ENCODE data around the gene EPAS1. TPM values are rescaled to one million over a fixed set of nuclear protein-coding genes. Genes with fewer than 3 reads are reported as not detected.

EPAS1 gene
- total RNA-seq, 1 experiment from 2014 or later: 43.2 TPM

- no peak for ATAC-seq
- Histone ChIP-seq H3K9me3 (ENCODE audit: low read length) (no peaks in the 10 kb centered on the region), H3K4me2 (ENCODE audit: low read length) (no peak overlapping the region), H2AFZ (ENCODE audit: low read length) (no peak overlapping the region), H3K27me3 (ENCODE audit: low read length) (no peaks in the 10 kb centered on the region), H3F3A (ENCODE audit: low read length, unreplicated experiment) (no peaks in the 10 kb centered on the region), H3K36me3 (ENCODE audit: low read depth, low read length) (no peaks in the 10 kb centered on the region), H3K9ac (ENCODE audit: low read length) (no peak overlapping the region), H4K20me1 (ENCODE audit: low read length) (no peaks in the 10 kb centered on the region), H3K9me2 (replicated peaks; ENCODE audit: low read length) (no peaks in the 10 kb centered on the region), H3K79me2 (ENCODE audit: low read length) (no peaks in the 10 kb centered on the region), H3K4me1 (ENCODE audit: insufficient read depth, low read length) (peaks cover 21% of the 10 kb centered on the region), H3K27ac (ENCODE audit: low read length) (no peak overlapping the region), H3K4me3 (ENCODE audit: low read length) (no peak overlapping the region)
- no peak for DNase-seq
- ChIA-PET POLR2A (ENCODE audit: unreplicated experiment) (no interaction called here), CTCF (no interaction called here)
- TF ChIP-seq EZH2phosphoT487 (IDR thresholded peaks at IDR 0.05; ENCODE audit: borderline replicate concordance, low read length) (no peak), EZH2 (IDR thresholded peaks at IDR 0.05; ENCODE audit: low read length, unreplicated experiment) (no peak), CTCF (conservative IDR thresholded peaks at IDR 0.05; ENCODE audit: low read depth, low read length) (no peak)
- intact Hi-C loops (cut with micrococcal nuclease): no loop called here
- no TSS peak for BruUV-seq (replicated peaks)
These were observed 91.7 kb downstream of the EPAS1 start for GRCh38 chr2:46388881-46389280.

GRCh38 chr2:46389417-46389916 is 92.3 kb downstream of the EPAS1 start:
- ATAC-seq (no peak), DNase-seq (no peak)
- Histone ChIP-seq H3K36me3 (ENCODE audit: low read depth, low read length) (no peaks in the 10 kb centered on the region), H3K27ac (ENCODE audit: low read length) (no peak overlapping the region), H4K20me1 (ENCODE audit: low read length) (no peaks in the 10 kb centered on the region), H3K9ac (ENCODE audit: low read length) (no peak overlapping the region), H3K79me2 (ENCODE audit: low read length) (no peaks in the 10 kb centered on the region), H3K4me2 (ENCODE audit: low read length) (no peak overlapping the region), H3K9me3 (ENCODE audit: low read length) (no peaks in the 10 kb centered on the region), H3K9me2 (replicated peaks; ENCODE audit: low read length) (no peaks in the 10 kb centered on the region), H3F3A (ENCODE audit: low read length, unreplicated experiment) (no peaks in the 10 kb centered on the region), H3K4me1 (ENCODE audit: insufficient read depth, low read length) (peaks cover 21% of the 10 kb centered on the region), H3K4me3 (ENCODE audit: low read length) (no peak overlapping the region), H2AFZ (ENCODE audit: low read length) (no peak overlapping the region), H3K27me3 (ENCODE audit: low read length) (no peaks in the 10 kb centered on the region)
- BruUV-seq (replicated peaks): no TSS peak
- TF ChIP-seq EZH2phosphoT487 (IDR thresholded peaks at IDR 0.05; ENCODE audit: borderline replicate concordance, low read length) (no peak), CTCF (conservative IDR thresholded peaks at IDR 0.05; ENCODE audit: low read depth, low read length) (no peak), EZH2 (IDR thresholded peaks at IDR 0.05; ENCODE audit: low read length, unreplicated experiment) (no peak)
- intact Hi-C loops (cut with micrococcal nuclease): no loop called here
- CTCF ChIA-PET: no interaction called here
- POLR2A ChIA-PET (ENCODE audit: unreplicated experiment): no interaction called here

GRCh38 chr2:46390036-46390435 is 92.8 kb downstream of the EPAS1 start:
- Histone ChIP-seq H3K79me2 (ENCODE audit: low read length) (no peaks in the 10 kb centered on the region), H3F3A (ENCODE audit: low read length, unreplicated experiment) (no peaks in the 10 kb centered on the region), H2AFZ (ENCODE audit: low read length) (no peak overlapping the region), H3K4me2 (ENCODE audit: low read length) (no peak overlapping the region), H3K36me3 (ENCODE audit: low read depth, low read length) (no peaks in the 10 kb centered on the region), H3K4me1 (ENCODE audit: insufficient read depth, low read length) (peaks cover 21% of the 10 kb centered on the region), H3K9me2 (replicated peaks; ENCODE audit: low read length) (no peaks in the 10 kb centered on the region), H3K27ac (ENCODE audit: low read length) (no peak overlapping the region), H3K4me3 (ENCODE audit: low read length) (no peak overlapping the region), H4K20me1 (ENCODE audit: low read length) (no peaks in the 10 kb centered on the region), H3K9me3 (ENCODE audit: low read length) (no peaks in the 10 kb centered on the region), H3K9ac (ENCODE audit: low read length) (no peak overlapping the region), H3K27me3 (ENCODE audit: low read length) (no peaks in the 10 kb centered on the region)
- no peak for TF ChIP-seq CTCF (conservative IDR thresholded peaks at IDR 0.05; ENCODE audit: low read depth, low read length)
- no peak for TF ChIP-seq EZH2 (IDR thresholded peaks at IDR 0.05; ENCODE audit: low read length, unreplicated experiment)
- TF ChIP-seq EZH2phosphoT487 (IDR thresholded peaks at IDR 0.05; ENCODE audit: borderline replicate concordance, low read length): no peak
- CTCF ChIA-PET: no interaction called here
- BruUV-seq (replicated peaks): no TSS peak
- ATAC-seq (no peak), DNase-seq (no peak)
- intact Hi-C loops (cut with micrococcal nuclease): no loop called here
- POLR2A ChIA-PET (ENCODE audit: unreplicated experiment): no interaction called here
